Thyroid gland (tissue), 4 donors: Measurements from ENCODE around the gene GTF2A1.

Experiments used
- CTCF ChIP-seq, 6 experiments: fragments of 200-600 bp in 3 of 6; fragments of 450-650 bp in 3 of 6; sonication (generic) in 3 of 6; IDR thresholded peaks; one replicate each; pipeline ENCODE4 v1.5.1; 2016 to 2019; ENCODE audit warnings: antibody characterized with exemption in 6 of 6, mild to moderate bottlenecking in 2 of 6, inconsistent platforms in 1 of 6, moderate library complexity in 1 of 6
- POLR2A ChIP-seq, 2 donors: fragments of 450-650 bp; IDR thresholded peaks; one replicate each; pipeline ENCODE4 v1.6.1; 2017; ENCODE audit warnings: antibody characterized with exemption in 2 of 2, mild to moderate bottlenecking in 2 of 2, moderate library complexity in 1 of 2

GRCh38 chr14:81245771-81246170, 25.0 kb upstream of the GTF2A1 start:
- TF ChIP-seq CTCF (IDR thresholded peaks at IDR 0.05) (no peak), POLR2A (IDR thresholded peaks at IDR 0.05) (no peak)
